HT-29 (cell line): ENCODE data around the gene RNF14. TPM values are rescaled to one million over a fixed set of nuclear protein-coding genes. Genes with fewer than 3 reads are reported as not detected.

Experiments used
- total RNA-seq: library from RNA; depleted of rRNA; stranded (reverse); fragments of >200 nt; shearing (Covaris generic); gene quantifications from 2 replicates; pipeline ENCODE4 v1.2.3, GENCODE V29; 2014; rRNA removed

Gene RNF14
- total RNA-seq, 1 experiment from 2014 or later: 12.0 TPM

Other genes starting within 250 kb of the RNF14 start
- 108 and 131 TPM in 2 replicates for gene PCDH1, start 90.7 kb upstream of the RNF14 start, total RNA-seq
- 78.2 and 84.7 TPM in 2 replicates for gene DELE1, start 45.2 kb upstream of the RNF14 start, total RNA-seq
- not detected in 2 replicates for gene PCDH12, start 10.9 kb upstream of the RNF14 start, total RNA-seq
- gene GNPDA1, start 43.9 kb downstream of the RNF14 start, total RNA-seq: 34.0 and 37.3 TPM in 2 replicates
- gene NDFIP1, start 139.7 kb downstream of the RNF14 start, total RNA-seq: 23.4 and 26.8 TPM in 2 replicates